A549 treated with RU486 at 1 μM for 4 hours (cell line): Measurements from ENCODE around the gene CNTNAP4. TPM values are rescaled to one million over a fixed set of nuclear protein-coding genes. Genes with fewer than 3 reads are reported as not detected.

Experiments
- total RNA-seq: library from RNA; stranded (reverse); fragments of 200-300 nt; extraction: Qiagen RNA extraction; gene quantifications from 5 replicates; pipeline ENCODE4 v1.2.3, GENCODE V29; 2022; ENCODE audit warnings: low read depth

The CNTNAP4 gene
- total RNA-seq = not detected in 5 replicates

DNA sequence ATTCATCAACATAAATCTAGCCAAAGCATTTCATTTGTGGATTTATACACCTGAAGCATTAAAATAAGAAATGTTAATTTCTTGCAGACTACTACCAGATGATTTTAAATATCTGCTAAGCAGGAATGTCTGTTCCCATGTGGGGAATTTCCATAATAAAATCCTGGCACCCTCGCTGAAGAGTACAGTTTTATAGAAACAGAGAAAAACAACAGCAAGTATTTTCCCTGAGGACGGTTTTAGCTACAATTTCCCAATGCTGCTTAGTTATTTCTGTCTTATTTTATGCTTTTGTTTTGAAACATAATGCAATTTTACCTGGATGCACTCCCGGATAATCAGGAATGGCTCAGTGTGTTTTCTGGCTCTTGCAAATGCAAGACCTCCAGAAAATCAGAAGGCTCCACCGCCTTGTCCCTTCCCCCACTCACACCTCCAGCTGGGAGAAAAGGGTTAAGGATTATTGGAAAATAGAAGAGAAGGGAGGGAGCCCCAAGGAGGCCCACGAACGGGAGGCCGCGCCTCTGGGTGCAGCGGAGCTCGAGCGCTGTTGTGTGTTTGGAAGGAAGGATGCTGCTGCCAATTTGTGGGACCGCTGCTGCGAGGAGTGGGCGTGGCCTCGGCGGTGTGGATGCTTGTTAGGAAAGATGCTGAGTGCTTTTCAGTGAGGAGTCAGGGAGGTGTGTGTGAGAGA lies at the start of gene CNTNAP4:
Gene CNTNAP4, plus strand, starts transcription at position 657 of the 694 bp plus-strand sequence. CDS start 262 bp downstream, outside the sequence.

